WI38 (cell line): ENCODE results near the gene LDB2.

Experiments
- H3K4me3 ChIP-seq: 2 replicates; pipeline ENCODE4 v1.5.1; 2011; ENCODE audit warnings: low read depth, mild to moderate bottlenecking, control low read depth, low read length
- CTCF ChIP-seq: IDR thresholded peaks from 2 replicates; pipeline ENCODE4 v1.5.1; 2012; ENCODE audit warnings: low read depth, mild to moderate bottlenecking, control low read depth, low read length

LDB2 gene

GRCh38 chr4:16804581-16804980 is 93.9 kb downstream of the LDB2 start:
- no peak overlapping the region for H3K4me3 ChIP-seq
- TF ChIP-seq CTCF: no peak

GRCh38 chr4:16802044-16802443 is 96.4 kb downstream of the LDB2 start:
- TF ChIP-seq CTCF: no peak
- no peak overlapping the region for H3K4me3 ChIP-seq

- no peak for TF ChIP-seq CTCF
- no peak overlapping the region for H3K4me3 ChIP-seq
These were observed 97.1 kb downstream of the LDB2 start for GRCh38 chr4:16801356-16801755.

- H3K4me3 ChIP-seq: no peak overlapping the region
- peak; percentile 81 for TF ChIP-seq CTCF
These were observed 103.5 kb downstream of the LDB2 start for GRCh38 chr4:16794816-16795445.

GRCh38 chr4:16791460-16791859 is 107.0 kb downstream of the LDB2 start:
- TF ChIP-seq CTCF: no peak
- no peak overlapping the region for H3K4me3 ChIP-seq

GRCh38 chr4:16790508-16790907 is 107.9 kb downstream of the LDB2 start:
- TF ChIP-seq CTCF: no peak
- H3K4me3 ChIP-seq: no peak overlapping the region

GRCh38 chr4:16788868-16789267 is 109.6 kb downstream of the LDB2 start:
- H3K4me3 ChIP-seq: no peak overlapping the region
- TF ChIP-seq CTCF: no peak
